ENCODE results near the gene RNF7.

DNA sequence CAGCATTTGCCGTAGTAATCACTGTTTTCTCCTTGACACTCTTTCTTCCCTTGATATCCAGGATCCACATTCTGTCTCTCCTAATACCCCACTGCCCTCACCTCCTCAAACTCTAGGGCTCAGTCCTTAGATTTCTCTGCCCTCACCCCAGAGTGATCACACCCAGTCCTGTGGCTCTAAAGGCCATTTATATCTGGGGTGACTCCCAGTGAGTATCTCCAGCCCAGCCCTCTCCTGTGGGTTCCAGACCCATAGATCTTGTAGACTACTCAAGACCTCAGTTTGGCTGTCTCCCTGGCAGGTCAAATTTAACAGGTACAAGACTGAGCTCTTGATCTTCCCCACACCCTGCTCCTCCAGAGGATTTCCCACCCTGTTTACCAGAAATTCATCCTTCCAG lies 26.4 kb downstream of the RNF7 start:
- TF ChIP-seq, protein P1, sequence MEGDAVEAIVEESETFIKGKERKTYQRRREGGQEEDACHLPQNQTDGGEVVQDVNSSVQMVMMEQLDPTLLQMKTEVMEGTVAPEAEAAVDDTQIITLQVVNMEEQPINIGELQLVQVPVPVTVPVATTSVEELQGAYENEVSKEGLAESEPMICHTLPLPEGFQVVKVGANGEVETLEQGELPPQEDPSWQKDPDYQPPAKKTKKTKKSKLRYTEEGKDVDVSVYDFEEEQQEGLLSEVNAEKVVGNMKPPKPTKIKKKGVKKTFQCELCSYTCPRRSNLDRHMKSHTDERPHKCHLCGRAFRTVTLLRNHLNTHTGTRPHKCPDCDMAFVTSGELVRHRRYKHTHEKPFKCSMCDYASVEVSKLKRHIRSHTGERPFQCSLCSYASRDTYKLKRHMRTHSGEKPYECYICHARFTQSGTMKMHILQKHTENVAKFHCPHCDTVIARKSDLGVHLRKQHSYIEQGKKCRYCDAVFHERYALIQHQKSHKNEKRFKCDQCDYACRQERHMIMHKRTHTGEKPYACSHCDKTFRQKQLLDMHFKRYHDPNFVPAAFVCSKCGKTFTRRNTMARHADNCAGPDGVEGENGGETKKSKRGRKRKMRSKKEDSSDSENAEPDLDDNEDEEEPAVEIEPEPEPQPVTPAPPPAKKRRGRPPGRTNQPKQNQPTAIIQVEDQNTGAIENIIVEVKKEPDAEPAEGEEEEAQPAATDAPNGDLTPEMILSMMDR (IDR thresholded peaks at IDR 0.05 in 4 of 5, conservative IDR thresholded peaks at IDR 0.05 in 1 of 5), result no peak
- no peak for TF ChIP-seq POLR2A (IDR thresholded peaks at IDR 0.05)
